Large intestine (tissue), 3 donors: ENCODE measurements around the gene CNGB1. TPM values are rescaled to one million over a fixed set of nuclear protein-coding genes. Genes with fewer than 3 reads are reported as not detected.

ENCODE experiments used
- DNase-seq, 2 donors: peaks; one replicate each; pipeline versions ENCODE4 v3.0.0 to v3.0.0-alpha.2; 2013
- H3K27ac ChIP-seq: one replicate; pipeline ENCODE4 v1.5.1; 2013; ENCODE audit warnings: low read length
- H3K27me3 ChIP-seq: 2 replicates; pipeline ENCODE4 v1.6.1; 2013; ENCODE audit warnings: low read length; ENCODE audit not compliant: control insufficient read depth, insufficient read depth
- H3K36me3 ChIP-seq: 2 replicates; pipeline ENCODE4 v1.6.1; 2013; ENCODE audit warnings: low read length; ENCODE audit not compliant: control insufficient read depth, insufficient read depth
- H3K4me1 ChIP-seq: one replicate; pipeline ENCODE4 v1.6.1; 2013; ENCODE audit warnings: low read length; ENCODE audit not compliant: control insufficient read depth, insufficient read depth
- H3K4me3 ChIP-seq: one replicate; pipeline ENCODE4 v1.5.1; 2013; ENCODE audit warnings: low read length
- H3K9me3 ChIP-seq: one replicate; pipeline ENCODE4 v1.6.1; 2013; ENCODE audit warnings: mild to moderate bottlenecking, low read depth, low read length, moderate library complexity; ENCODE audit not compliant: control insufficient read depth
- WGBS: methylation state at CpG from one replicate; pipeline ENCODE4 v1.1.5; 2013; ENCODE audit warnings: low lambda C conversion rate; ENCODE audit not compliant: insufficient coverage; 5-methylcytosine and 5-hydroxymethylcytosine counted together
- polyA plus RNA-seq: library from polyadenylated mRNA; unstranded; fragments of 120-200 nt; gene quantifications from one replicate; pipeline ENCODE4 v1.2.1, GENCODE V29; 2013

Gene CNGB1
- polyA plus RNA-seq, 1 donor: 7.5 TPM

- H3K36me3 ChIP-seq: peaks cover 5% of the 10 kb centered on the region
- H3K27ac ChIP-seq: no peak overlapping the region
- H3K4me3 ChIP-seq: no peak overlapping the region
- DNase-seq: no peak
- H3K4me1 ChIP-seq: peaks cover 4% of the 10 kb centered on the region
- no peaks in the 10 kb centered on the region for H3K9me3 ChIP-seq
- no CpG with 5 or more reads among the region's 5 CpGs for WGBS
- no peaks in the 10 kb centered on the region for H3K27me3 ChIP-seq
Measured at GRCh38 chr16:58002936-58003335, 32.0 kb upstream of the CNGB1 start.

GRCh38 chr16:58002416-58002800 is 31.5 kb upstream of the CNGB1 start:
- no CpG with 5 or more reads among the region's 9 CpGs for WGBS
- Histone ChIP-seq H3K9me3 (no peaks in the 10 kb centered on the region), H3K4me1 (peaks cover 4% of the 10 kb centered on the region), H3K27ac (no peak overlapping the region), H3K4me3 (no peak overlapping the region), H3K27me3 (no peaks in the 10 kb centered on the region), H3K36me3 (peaks cover 10% of the 10 kb centered on the region)
- DNase-seq: no peak

GRCh38 chr16:58001781-58002415 is 31.0 kb upstream of the CNGB1 start:
- H3K36me3 ChIP-seq: peaks cover 15% of the 10 kb centered on the region
- no peaks in the 10 kb centered on the region for H3K27me3 ChIP-seq
- peak overlapping the region; percentile 89 for H3K4me3 ChIP-seq
- no peak for DNase-seq
- H3K27ac ChIP-seq: no peak overlapping the region
- no peaks in the 10 kb centered on the region for H3K9me3 ChIP-seq
- peaks cover 4% of the 10 kb centered on the region for H3K4me1 ChIP-seq
- WGBS: no CpG with 5 or more reads among the region's 10 CpGs

- Histone ChIP-seq H3K27me3 (no peaks in the 10 kb centered on the region), H3K4me3 (peak within 1 kb of the TSS; percentile 89), H3K4me1 (peaks cover 4% of the 10 kb centered on the region), H3K9me3 (no peaks in the 10 kb centered on the region), H3K36me3 (peaks cover 24% of the 10 kb centered on the region), H3K27ac (peak within 1 kb of the TSS; percentile 83)
- no CpG with 5 or more reads among the region's 81 CpGs for WGBS
- DNase-seq: peak; percentile 84
Measured at GRCh38 chr16:58000706-58001676, 30.1 kb upstream of the CNGB1 start, which contains the start of gene USB1. TSS of gene USB1 (plus strand) at chr16:58001407. CDS start at chr16:58001484, 77 bp downstream.

- H3K27ac ChIP-seq: peak within 1 kb of the TSS; percentile 83
- DNase-seq: no peak
- WGBS: no CpG with 5 or more reads among the region's 95 CpGs
- H3K36me3 ChIP-seq: peaks cover 32% of the 10 kb centered on the region
- H3K9me3 ChIP-seq: no peaks in the 10 kb centered on the region
- no peaks in the 10 kb centered on the region for H3K27me3 ChIP-seq
- peak within 1 kb of the TSS; percentile 89 for H3K4me3 ChIP-seq
- peaks cover 4% of the 10 kb centered on the region for H3K4me1 ChIP-seq
Measured at GRCh38 chr16:57999971-58000705, 29.2 kb upstream of the CNGB1 start, which contains the start of gene ZNF319. TSS of gene ZNF319 (minus strand) at chr16:58000672. CDS start at chr16:57998265, 2,407 bp downstream.

- H3K27me3 ChIP-seq: no peaks in the 10 kb centered on the region
- no CpG with 5 or more reads among the region's 6 CpGs for WGBS
- H3K4me1 ChIP-seq: peaks cover 4% of the 10 kb centered on the region
- H3K4me3 ChIP-seq: peak overlapping the region; percentile 52
- no peaks in the 10 kb centered on the region for H3K9me3 ChIP-seq
- peak in 1 of 2 donors; percentile 16 for DNase-seq
- H3K36me3 ChIP-seq: peaks cover 35% of the 10 kb centered on the region
- H3K27ac ChIP-seq: no peak overlapping the region
Measured at GRCh38 chr16:57999366-57999970, 28.5 kb upstream of the CNGB1 start.

- no peaks in the 10 kb centered on the region for H3K27me3 ChIP-seq
- H3K9me3 ChIP-seq: no peaks in the 10 kb centered on the region
- WGBS: no CpG with 5 or more reads among the region's 3 CpGs
- H3K4me3 ChIP-seq: no peak overlapping the region
- DNase-seq: no peak
- no peak overlapping the region for H3K27ac ChIP-seq
- peaks cover 4% of the 10 kb centered on the region for H3K4me1 ChIP-seq
- H3K36me3 ChIP-seq: peaks cover 37% of the 10 kb centered on the region
Measured at GRCh38 chr16:57998992-57999365, 28.1 kb upstream of the CNGB1 start.

GRCh38 chr16:57998486-57998885 is 27.6 kb upstream of the CNGB1 start:
- Histone ChIP-seq H3K4me3 (no peak overlapping the region), H3K36me3 (peaks cover 42% of the 10 kb centered on the region), H3K4me1 (peaks cover 4% of the 10 kb centered on the region), H3K27ac (no peak overlapping the region), H3K9me3 (no peaks in the 10 kb centered on the region), H3K27me3 (no peaks in the 10 kb centered on the region)
- WGBS: no CpG with 5 or more reads among the region's 8 CpGs
- DNase-seq: no peak

- no peaks in the 10 kb centered on the region for H3K27me3 ChIP-seq
- H3K27ac ChIP-seq: no peak overlapping the region
- no peak overlapping the region for H3K4me3 ChIP-seq
- peaks cover 4% of the 10 kb centered on the region for H3K4me1 ChIP-seq
- H3K9me3 ChIP-seq: no peaks in the 10 kb centered on the region
- no peak for DNase-seq
- WGBS: no CpG with 5 or more reads among the region's 36 CpGs
- peaks cover 48% of the 10 kb centered on the region for H3K36me3 ChIP-seq
Measured at GRCh38 chr16:57997528-57998265, 26.8 kb upstream of the CNGB1 start.
